Loucy (cell line): ENCODE data around the gene F7.

Source experiments
- H2AFZ ChIP-seq: fragments of 200-600 bp; sonication (generic); 2 replicates; pipeline ENCODE4 v1.6.0; 2016; ENCODE audit warnings: antibody characterized with exemption, mild to moderate bottlenecking, low read length, moderate library complexity
- H3F3A ChIP-seq: fragments of 200-600 bp; 2 replicates; pipeline ENCODE4 v1.6.0; 2016; ENCODE audit warnings: antibody characterized with exemption, low read depth, mild to moderate bottlenecking
- H3K27me3 ChIP-seq: fragments of 200-600 bp; sonication (generic); 2 replicates; pipeline ENCODE4 v1.6.1; 2014; ENCODE audit warnings: low read length, mild to moderate bottlenecking; ENCODE audit not compliant: insufficient read depth, poor library complexity, severe bottlenecking
- H3K36me3 ChIP-seq: fragments of 200-600 bp; sonication (generic); 2 replicates; pipeline ENCODE4 v1.6.1; 2016; ENCODE audit warnings: low read length; ENCODE audit not compliant: insufficient read depth
- H3K4me1 ChIP-seq: fragments of 200-600 bp; sonication (generic); 2 replicates; pipeline ENCODE4 v1.5.1; 2014; ENCODE audit warnings: low read length, mild to moderate bottlenecking; ENCODE audit not compliant: insufficient read depth, poor library complexity, severe bottlenecking
- H3K4me2 ChIP-seq: fragments of 200-600 bp; sonication (generic); 2 replicates; pipeline ENCODE4 v1.6.0; 2014; ENCODE audit warnings: antibody characterized with exemption, low read length, low read depth, mild to moderate bottlenecking; ENCODE audit not compliant: poor library complexity, severe bottlenecking
- H3K4me3 ChIP-seq: fragments of 200-600 bp; sonication (generic); 2 replicates; pipeline ENCODE4 v1.5.1; 2014; ENCODE audit warnings: low read length, mild to moderate bottlenecking, mixed read lengths; ENCODE audit not compliant: poor library complexity, severe bottlenecking
- H3K79me2 ChIP-seq: fragments of 200-600 bp; sonication (generic); 2 replicates; pipeline ENCODE4 v1.6.1; 2014; ENCODE audit warnings: low read length; ENCODE audit not compliant: insufficient read depth
- H3K9ac ChIP-seq: fragments of 200-600 bp; sonication (generic); 2 replicates; pipeline ENCODE4 v1.6.0; 2014; ENCODE audit warnings: mild to moderate bottlenecking, low read depth, low read length, moderate library complexity; ENCODE audit not compliant: poor library complexity, severe bottlenecking
- H3K9me2 ChIP-seq: fragments of 200-600 bp; sonication (generic); replicated peaks from 2 replicates; pipeline ENCODE4 v1.6.1; 2016; ENCODE audit warnings: low read depth, low read length, mixed read lengths
- H3K9me3 ChIP-seq: fragments of 200-600 bp; sonication (generic); 2 replicates; pipeline ENCODE4 v1.6.1; 2014; ENCODE audit warnings: mild to moderate bottlenecking, antibody characterized with exemption, low read length, low read depth; ENCODE audit not compliant: insufficient read depth
- H4K20me1 ChIP-seq: fragments of 200-600 bp; sonication (generic); 2 replicates; pipeline ENCODE4 v1.6.0; 2014; ENCODE audit warnings: antibody characterized with exemption, low read length, mild to moderate bottlenecking; ENCODE audit not compliant: insufficient read depth, poor library complexity, severe bottlenecking
- EZH2phosphoT487 ChIP-seq: fragments of 200-600 bp; IDR thresholded peaks from 2 replicates; pipeline ENCODE4 v1.6.1; 2018; ENCODE audit warnings: antibody characterized with exemption, mild to moderate bottlenecking, moderate library complexity, borderline replicate concordance
- TF ChIP-seq, protein P1 (sequence below): fragments of 200-600 bp; sonication (generic); conservative IDR thresholded peaks from 2 replicates; pipeline ENCODE4 v1.5.1; 2014; ENCODE audit warnings: mild to moderate bottlenecking, antibody characterized with exemption, low read length

The F7 gene

DNA sequence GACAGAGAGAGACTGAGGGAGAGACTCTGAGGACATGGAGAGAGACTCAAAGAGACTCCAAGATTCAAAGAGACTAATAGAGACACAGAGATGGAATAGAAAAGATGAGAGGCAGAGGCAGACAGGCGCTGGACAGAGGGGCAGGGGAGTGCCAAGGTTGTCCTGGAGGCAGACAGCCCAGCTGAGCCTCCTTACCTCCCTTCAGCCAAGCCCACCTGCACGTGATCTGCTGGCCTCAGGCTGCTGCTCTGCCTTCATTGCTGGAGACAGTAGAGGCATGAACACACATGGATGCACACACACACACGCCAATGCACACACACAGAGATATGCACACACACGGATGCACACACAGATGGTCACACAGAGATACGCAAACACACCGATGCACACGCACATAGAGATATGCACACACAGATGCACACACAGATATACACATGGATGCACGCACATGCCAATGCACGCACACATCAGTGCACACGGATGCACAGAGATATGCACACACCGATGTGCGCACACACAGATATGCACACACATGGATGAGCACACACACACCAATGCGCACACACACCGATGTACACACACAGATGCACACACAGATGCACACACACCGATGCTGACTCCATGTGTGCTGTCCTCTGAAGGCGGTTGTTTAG, 13.7 kb downstream of the F7 start:
- Histone ChIP-seq H3K27me3 (no peaks in the 10 kb centered on the region), H3K36me3 (no peaks in the 10 kb centered on the region), H3K9me3 (no peaks in the 10 kb centered on the region), H3F3A (no peaks in the 10 kb centered on the region), H3K4me2 (no peak overlapping the region), H3K9ac (no peak overlapping the region), H4K20me1 (no peaks in the 10 kb centered on the region), H3K4me1 (no peaks in the 10 kb centered on the region), H2AFZ (no peak overlapping the region), H3K9me2 (no peaks in the 10 kb centered on the region), H3K79me2 (no peaks in the 10 kb centered on the region), H3K4me3 (no peak overlapping the region)
- TF ChIP-seq, protein P1, sequence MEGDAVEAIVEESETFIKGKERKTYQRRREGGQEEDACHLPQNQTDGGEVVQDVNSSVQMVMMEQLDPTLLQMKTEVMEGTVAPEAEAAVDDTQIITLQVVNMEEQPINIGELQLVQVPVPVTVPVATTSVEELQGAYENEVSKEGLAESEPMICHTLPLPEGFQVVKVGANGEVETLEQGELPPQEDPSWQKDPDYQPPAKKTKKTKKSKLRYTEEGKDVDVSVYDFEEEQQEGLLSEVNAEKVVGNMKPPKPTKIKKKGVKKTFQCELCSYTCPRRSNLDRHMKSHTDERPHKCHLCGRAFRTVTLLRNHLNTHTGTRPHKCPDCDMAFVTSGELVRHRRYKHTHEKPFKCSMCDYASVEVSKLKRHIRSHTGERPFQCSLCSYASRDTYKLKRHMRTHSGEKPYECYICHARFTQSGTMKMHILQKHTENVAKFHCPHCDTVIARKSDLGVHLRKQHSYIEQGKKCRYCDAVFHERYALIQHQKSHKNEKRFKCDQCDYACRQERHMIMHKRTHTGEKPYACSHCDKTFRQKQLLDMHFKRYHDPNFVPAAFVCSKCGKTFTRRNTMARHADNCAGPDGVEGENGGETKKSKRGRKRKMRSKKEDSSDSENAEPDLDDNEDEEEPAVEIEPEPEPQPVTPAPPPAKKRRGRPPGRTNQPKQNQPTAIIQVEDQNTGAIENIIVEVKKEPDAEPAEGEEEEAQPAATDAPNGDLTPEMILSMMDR: no peak
- TF ChIP-seq EZH2phosphoT487: no peak

DNA sequence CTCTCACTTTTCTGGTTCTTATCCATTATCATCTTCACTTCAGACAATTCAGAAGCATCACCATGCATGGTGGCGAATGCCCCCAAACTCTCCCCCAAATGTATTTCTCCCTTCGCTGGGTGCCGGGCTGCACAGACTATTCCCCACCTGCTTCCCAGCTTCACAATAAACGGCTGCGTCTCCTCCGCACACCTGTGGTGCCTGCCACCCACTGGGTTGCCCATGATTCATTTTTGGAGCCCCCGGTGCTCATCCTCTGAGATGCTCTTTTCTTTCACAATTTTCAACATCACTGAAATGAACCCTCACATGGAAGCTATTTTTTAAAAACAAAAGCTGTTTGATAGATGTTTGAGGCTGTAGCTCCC, 14.2 kb downstream of the F7 start:
- Histone ChIP-seq H3K9ac (no peak overlapping the region), H3K79me2 (no peaks in the 10 kb centered on the region), H3K4me3 (no peak overlapping the region), H3K9me3 (no peaks in the 10 kb centered on the region), H3K4me2 (no peak overlapping the region), H4K20me1 (no peaks in the 10 kb centered on the region), H3F3A (no peaks in the 10 kb centered on the region), H3K36me3 (no peaks in the 10 kb centered on the region), H3K4me1 (no peaks in the 10 kb centered on the region), H3K27me3 (no peaks in the 10 kb centered on the region), H2AFZ (no peak overlapping the region), H3K9me2 (no peaks in the 10 kb centered on the region)
- TF ChIP-seq, protein P1: no peak
- TF ChIP-seq EZH2phosphoT487: no peak

DNA sequence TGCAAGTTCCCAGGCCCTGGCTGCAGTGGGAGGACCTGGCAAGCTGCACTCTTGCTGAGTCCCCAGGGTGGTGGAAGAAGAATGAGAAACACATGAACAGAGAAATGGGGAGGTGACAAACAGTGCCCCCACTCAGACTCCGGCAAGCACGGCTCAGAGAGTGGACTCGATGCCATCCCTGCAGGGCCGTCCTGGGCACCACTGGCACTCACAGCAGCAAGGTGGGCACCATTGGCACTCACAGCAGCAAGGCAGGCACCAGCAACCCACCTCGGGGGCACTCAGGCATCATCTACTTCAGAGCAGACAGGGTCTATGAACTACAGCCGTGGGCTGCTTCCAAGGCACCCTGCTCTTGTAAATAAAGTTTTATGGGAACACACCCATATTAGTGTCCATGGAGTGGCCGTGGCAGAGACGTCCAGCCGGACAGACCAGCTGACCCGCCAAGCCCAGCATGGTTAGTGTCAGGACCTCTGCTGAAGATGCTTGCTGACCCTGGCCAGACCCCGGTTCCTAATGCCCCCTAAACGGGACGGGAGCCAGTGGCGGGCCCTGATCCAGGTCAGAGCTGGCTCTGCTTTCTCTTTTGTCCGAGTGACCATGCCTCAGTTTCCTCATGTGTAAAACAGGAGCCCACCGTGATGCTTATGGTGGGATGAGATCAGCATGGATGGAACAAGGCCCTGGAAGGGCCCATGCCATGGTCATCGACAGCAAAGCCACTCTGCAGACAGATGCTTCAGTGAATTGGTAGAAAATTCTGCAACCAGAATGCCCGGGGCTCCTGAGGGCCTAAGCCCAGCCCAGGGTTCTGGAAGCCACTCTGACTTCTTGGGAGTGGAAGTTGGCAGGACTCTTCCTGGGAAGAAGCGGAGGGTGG, 14.9 kb downstream of the F7 start:
- Histone ChIP-seq H3K36me3 (no peaks in the 10 kb centered on the region), H3K4me1 (no peaks in the 10 kb centered on the region), H2AFZ (no peak overlapping the region), H3K27me3 (no peaks in the 10 kb centered on the region), H3F3A (no peaks in the 10 kb centered on the region), H3K9ac (no peak overlapping the region), H3K4me2 (no peak overlapping the region), H3K4me3 (no peak overlapping the region), H3K9me2 (no peaks in the 10 kb centered on the region), H3K9me3 (no peaks in the 10 kb centered on the region), H3K79me2 (no peaks in the 10 kb centered on the region), H4K20me1 (no peaks in the 10 kb centered on the region)
- TF ChIP-seq, protein P1: no peak
- TF ChIP-seq EZH2phosphoT487: no peak
